NCI-H1048 (cell line): ENCODE measurements around the gene PPM1D.
A peak's percentile ranks its signal among the peaks of the same experiment; 100 is the strongest.
"Not testable (repeated sequence)": the region's sequence is repeated elsewhere in the genome, so short reads cannot be mapped to it uniquely, and the experiment has no call there.

Experiments
- DNase-seq: peaks from one replicate; lab custom pipeline; 2025; lab: John Stamatoyannopoulos, UW

The PPM1D gene

DNA sequence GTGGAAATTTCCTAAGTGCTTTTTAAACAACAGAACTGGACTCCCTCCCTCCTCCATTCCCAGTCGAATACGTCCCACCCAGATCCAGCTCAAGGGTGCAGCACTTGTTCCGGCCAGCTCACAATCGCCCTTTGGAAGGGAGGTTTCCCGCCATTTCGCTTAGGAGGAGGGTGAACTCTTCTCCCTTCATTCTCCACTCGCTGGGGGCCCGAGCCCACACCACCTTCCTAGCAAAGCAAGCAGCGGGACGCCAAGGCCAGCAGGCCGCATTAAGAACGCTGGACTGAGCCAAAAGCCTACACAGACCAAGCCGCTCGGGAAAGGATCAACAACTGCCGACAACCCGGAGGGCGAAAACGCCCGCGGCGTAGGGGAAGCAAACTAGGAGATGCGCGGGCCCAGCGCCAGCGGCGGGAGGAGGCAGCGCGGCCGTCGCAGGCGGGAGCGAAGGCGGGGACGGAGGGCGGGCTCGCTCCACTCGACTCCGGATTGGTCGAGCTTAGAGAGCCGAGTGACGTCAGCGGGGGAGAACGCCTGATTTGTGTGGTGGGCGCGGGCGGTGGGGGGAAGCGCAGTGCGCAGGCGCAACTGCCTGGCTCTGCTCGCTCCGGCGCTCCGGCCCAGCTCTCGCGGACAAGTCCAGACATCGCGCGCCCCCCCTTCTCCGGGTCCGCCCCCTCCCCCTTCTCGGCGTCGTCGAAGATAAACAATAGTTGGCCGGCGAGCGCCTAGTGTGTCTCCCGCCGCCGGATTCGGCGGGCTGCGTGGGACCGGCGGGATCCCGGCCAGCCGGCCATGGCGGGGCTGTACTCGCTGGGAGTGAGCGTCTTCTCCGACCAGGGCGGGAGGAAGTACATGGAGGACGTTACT is at the start of gene PPM1D:
TSS of gene PPM1D (plus strand) at position 574 of the 870 bp plus-strand sequence. CDS start at position 796, 222 bp downstream.
- DNase-seq, result peak; percentile 98

GRCh38 chr17:60552255-60552654 is 47.7 kb upstream of the PPM1D start:
- not testable (repeated sequence) for DNase-seq

DNA sequence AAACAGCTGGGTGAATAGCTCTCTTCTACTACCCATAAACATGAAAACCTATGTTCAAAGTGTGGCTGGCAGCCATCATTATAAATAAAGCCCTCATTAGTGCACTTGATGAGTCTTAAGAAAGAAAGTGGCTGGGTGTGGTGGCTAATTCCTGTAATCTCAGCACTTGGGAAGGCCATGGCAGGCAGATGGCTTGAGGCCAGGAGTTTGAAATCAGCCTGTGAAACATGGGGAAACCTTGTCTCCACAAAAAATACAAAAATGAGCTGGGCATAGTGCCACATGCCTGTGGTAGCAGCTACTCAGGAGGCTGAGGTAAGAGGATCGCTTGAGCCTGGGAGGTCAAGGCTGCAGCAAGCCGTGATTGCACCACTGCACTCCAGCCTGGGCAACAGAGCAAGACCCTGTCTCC is 45.6 kb upstream of the PPM1D start:
- no peak for DNase-seq

- no peak for DNase-seq
Measured at GRCh38 chr17:60555786-60556185, 44.2 kb upstream of the PPM1D start.

GRCh38 chr17:60557805-60558204 is 42.2 kb upstream of the PPM1D start:
- no peak for DNase-seq

GRCh38 chr17:60559659-60559994 is 40.4 kb upstream of the PPM1D start:
- DNase-seq, result no peak

- DNase-seq, result no peak
Measured at GRCh38 chr17:60559995-60560859, 39.8 kb upstream of the PPM1D start.

DNA sequence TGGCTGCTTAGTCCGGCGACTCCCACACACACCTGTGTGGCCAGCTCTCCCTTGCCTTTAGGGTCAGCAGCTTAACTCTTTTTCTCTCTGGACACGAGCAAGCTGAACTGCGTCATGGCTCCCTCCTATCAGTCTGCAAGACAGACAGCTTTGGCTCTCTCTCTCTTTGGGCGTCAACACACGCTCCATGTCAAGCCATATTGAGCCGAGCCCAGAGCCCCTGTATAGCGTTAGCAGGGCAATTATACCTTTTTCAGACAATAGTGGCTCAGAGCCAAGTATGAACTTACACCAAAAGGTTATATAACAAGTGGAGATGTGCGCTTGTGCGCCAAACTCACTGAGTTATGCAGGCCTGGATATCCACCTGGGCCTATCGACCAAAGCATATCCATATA is 39.1 kb upstream of the PPM1D start:
- no peak for DNase-seq

DNA sequence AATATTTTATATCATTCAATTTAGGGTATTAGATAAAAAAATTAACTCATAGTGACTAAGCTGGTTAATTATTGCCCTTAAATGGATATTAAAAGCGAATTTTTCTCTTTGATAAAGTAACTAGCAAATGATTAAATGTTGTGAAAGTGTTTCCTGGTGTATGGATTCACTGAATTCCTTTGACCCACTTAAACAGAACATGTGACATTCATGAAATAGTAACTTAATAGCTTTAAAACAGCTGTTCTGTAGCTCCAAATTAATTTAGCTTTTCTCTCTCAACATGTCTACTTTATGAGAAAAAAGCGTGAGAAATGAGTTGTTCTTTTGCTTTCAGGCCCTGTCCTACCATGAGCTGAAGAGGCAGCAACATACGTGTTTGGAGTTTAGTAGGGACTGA is 37.6 kb upstream of the PPM1D start:
- DNase-seq, result no peak

GRCh38 chr17:60563743-60564142 is 36.2 kb upstream of the PPM1D start:
- no peak for DNase-seq

- DNase-seq, result no peak
Measured at GRCh38 chr17:60565233-60565632, 34.8 kb upstream of the PPM1D start.

DNA sequence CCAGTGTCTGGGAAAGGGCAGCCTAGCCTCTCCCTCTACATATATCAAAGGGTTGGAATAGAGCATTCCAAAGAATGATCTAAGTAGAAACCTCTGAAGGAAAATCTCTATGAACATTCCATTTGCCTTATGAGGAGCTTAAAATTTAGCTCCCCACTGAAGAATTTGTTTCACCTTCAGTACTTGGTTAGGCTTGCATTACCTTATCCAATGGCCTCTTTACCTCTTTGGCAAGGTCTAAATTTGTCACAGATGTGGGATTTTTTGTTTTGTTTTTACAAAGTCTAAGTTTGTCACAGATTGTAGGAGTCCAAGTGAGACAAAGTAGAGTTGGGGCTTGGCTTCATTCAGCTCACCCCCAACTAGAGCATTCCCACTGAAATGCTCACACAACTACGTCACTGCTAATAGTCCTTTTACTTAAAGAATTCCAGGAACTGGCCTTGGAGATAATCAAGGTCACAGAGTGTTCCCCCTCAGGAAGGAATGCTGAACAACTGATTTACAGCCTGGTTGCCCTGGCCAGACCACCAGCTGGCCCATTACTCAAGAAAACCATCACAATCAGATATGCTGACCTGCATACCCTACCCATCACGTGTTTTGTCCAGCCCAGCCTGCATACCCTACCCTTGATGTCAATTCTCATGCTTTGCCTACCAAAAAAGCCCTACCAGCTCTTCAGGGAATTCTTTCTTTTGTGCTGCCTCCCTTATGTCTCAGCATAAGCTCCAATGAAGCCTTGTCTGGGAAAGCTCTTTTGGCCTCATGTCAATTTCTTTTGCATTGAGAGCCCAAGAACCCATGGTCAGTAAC is 26.5 kb upstream of the PPM1D start:
- DNase-seq, result no peak

DNA sequence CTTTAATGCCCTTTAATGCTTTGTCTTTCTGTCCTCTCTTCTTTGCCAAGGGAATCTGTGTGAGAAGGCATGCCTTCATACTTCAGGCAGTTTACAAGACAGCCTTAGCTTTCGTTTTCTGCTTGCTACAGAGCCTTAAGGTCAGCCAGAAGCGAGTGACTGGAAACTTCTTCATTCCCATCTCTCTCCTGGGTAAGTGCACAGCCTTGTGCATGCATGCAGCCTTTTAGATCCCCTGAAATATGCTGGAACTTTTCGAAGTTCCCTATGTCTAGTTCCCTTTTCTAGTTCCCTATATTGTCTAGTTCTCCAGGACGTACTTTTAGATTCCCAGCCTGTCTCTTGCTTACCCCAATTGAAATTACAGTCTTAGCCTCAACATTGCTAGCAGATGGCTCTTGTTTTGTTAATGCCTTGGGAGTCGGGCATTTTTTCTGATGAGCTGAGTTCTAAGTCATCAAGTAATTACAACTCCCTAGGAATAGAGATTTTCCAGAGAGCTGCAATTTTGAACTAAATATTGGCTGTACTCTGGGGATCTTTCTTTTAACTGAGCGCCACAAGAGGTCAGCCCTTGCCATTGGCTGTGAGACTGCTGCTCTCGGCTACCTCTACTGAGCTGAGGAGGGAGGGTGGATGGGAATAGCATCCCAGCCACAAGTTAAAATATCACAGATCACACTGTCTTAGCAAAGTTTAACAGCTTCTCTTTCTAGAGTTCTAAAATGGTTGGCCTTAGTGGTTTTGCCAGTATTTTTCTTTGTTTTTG is 22.7 kb upstream of the PPM1D start:
- DNase-seq, result no peak

DNA sequence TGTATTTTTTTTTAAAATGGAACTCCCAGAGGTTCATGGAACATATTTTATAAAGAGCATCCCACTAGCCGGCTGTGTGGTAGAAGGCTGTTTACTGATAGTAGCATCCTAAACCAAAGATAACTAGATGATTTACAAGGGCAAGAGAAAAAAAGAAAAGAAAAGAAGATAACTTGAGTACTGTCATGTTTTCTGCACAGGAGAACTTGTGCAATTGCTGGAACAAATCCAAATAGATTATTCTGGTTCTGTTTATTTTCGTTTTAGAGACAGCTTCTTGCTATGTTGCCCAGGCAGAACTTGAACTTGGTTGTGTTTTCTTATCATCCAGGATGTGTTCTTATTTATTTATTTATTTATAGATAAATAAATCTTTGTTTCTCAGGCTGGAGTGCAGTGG is 20.9 kb upstream of the PPM1D start:
- no peak for DNase-seq

- DNase-seq, result no peak
Measured at GRCh38 chr17:60579551-60579950, 20.4 kb upstream of the PPM1D start.

GRCh38 chr17:60583008-60583407 is 17.0 kb upstream of the PPM1D start:
- no peak for DNase-seq

GRCh38 chr17:60585887-60586286 is 14.1 kb upstream of the PPM1D start:
- DNase-seq, result no peak

- no peak for DNase-seq
Measured at GRCh38 chr17:60586288-60586974, 13.6 kb upstream of the PPM1D start.

GRCh38 chr17:60590070-60590469 is 9.9 kb upstream of the PPM1D start:
- DNase-seq, result no peak

GRCh38 chr17:60592750-60593149 is 7.2 kb upstream of the PPM1D start:
- no peak for DNase-seq
